H9 (cell line): ENCODE results near the gene STT3B. TPM values are rescaled to one million over a fixed set of nuclear protein-coding genes. Genes with fewer than 3 reads are reported as not detected.

Source experiments
- DNase-seq: peaks from one replicate; pipeline ENCODE4 v3.0.0-alpha.2; 2017
- H2AFZ ChIP-seq: one replicate; pipeline ENCODE4 v1.6.1; 2013; ENCODE audit warnings: mild to moderate bottlenecking, low read length, control low read depth, moderate library complexity
- H2AK5ac ChIP-seq: 2 replicates; pipeline ENCODE4 v1.6.1; 2013; ENCODE audit warnings: low read length, control low read depth, mixed read lengths; ENCODE audit not compliant: insufficient read length
- H2BK120ac ChIP-seq: one replicate; pipeline ENCODE4 v1.6.1; 2013; ENCODE audit warnings: low read depth, mild to moderate bottlenecking, low read length, control low read depth, inconsistent platforms; ENCODE audit not compliant: poor library complexity, severe bottlenecking
- H2BK12ac ChIP-seq: 2 replicates; pipeline ENCODE4 v1.6.1; 2013; ENCODE audit warnings: low read length, control low read depth, mixed read lengths, low read depth; ENCODE audit not compliant: insufficient read length
- H2BK15ac ChIP-seq: 2 replicates; pipeline ENCODE4 v1.6.1; 2013; ENCODE audit warnings: low read depth, low read length, control low read depth
- H2BK20ac ChIP-seq: one replicate; pipeline ENCODE4 v1.6.1; 2013; ENCODE audit warnings: low read depth, mild to moderate bottlenecking, low read length, control low read depth, inconsistent platforms; ENCODE audit not compliant: poor library complexity, severe bottlenecking
- H2BK5ac ChIP-seq: 2 replicates; pipeline ENCODE4 v1.6.1; 2013; ENCODE audit warnings: low read length, control low read depth, mixed read lengths; ENCODE audit not compliant: insufficient read length
- H3K14ac ChIP-seq: 2 replicates; pipeline ENCODE4 v1.6.1; 2013; ENCODE audit warnings: low read length, control low read depth; ENCODE audit not compliant: insufficient read depth
- H3K18ac ChIP-seq: 2 replicates; pipeline ENCODE4 v1.6.1; 2013; ENCODE audit warnings: low read depth, mild to moderate bottlenecking, mixed read lengths, low read length, control low read depth; ENCODE audit not compliant: insufficient read length
- H3K23ac ChIP-seq: 2 replicates; pipeline ENCODE4 v1.6.1; 2013; ENCODE audit warnings: low read length, control low read depth, mixed read lengths, low read depth; ENCODE audit not compliant: insufficient read length
- H3K23me2 ChIP-seq: 2 replicates; pipeline ENCODE4 v1.6.1; 2013; ENCODE audit warnings: low read depth, mild to moderate bottlenecking, mixed read lengths, low read length, control low read depth; ENCODE audit not compliant: insufficient read length, poor library complexity, severe bottlenecking
- H3K27ac ChIP-seq: 2 replicates; pipeline ENCODE4 v1.5.1; 2013; ENCODE audit warnings: low read length, control low read depth, mixed read lengths, low read depth; ENCODE audit not compliant: insufficient read length
- H3K27me3 ChIP-seq: 2 replicates; pipeline ENCODE4 v1.6.1; 2013; ENCODE audit warnings: low read length, control low read depth, inconsistent platforms; ENCODE audit not compliant: insufficient read depth
- H3K4ac ChIP-seq: 2 replicates; pipeline ENCODE4 v1.6.1; 2013; ENCODE audit warnings: low read depth, mild to moderate bottlenecking, control low read depth, inconsistent platforms, low read length, moderate library complexity
- H3K4me1 ChIP-seq: 2 replicates; pipeline ENCODE4 v1.6.1; 2013; ENCODE audit warnings: low read length, control low read depth, inconsistent platforms; ENCODE audit not compliant: insufficient read depth
- H3K4me2 ChIP-seq: 2 replicates; pipeline ENCODE4 v1.6.1; 2013; ENCODE audit warnings: low read length, control low read depth, mixed read lengths; ENCODE audit not compliant: insufficient read length, insufficient read depth
- H3K56ac ChIP-seq: 2 replicates; pipeline ENCODE4 v1.6.1; 2013; ENCODE audit warnings: low read depth, mild to moderate bottlenecking, mixed read lengths, low read length, control low read depth; ENCODE audit not compliant: insufficient read length
- H3K79me1 ChIP-seq: 2 replicates; pipeline ENCODE4 v1.6.1; 2013; ENCODE audit warnings: low read depth, mild to moderate bottlenecking, moderate library complexity, low read length, control low read depth, inconsistent platforms; ENCODE audit not compliant: insufficient read depth, poor library complexity, severe bottlenecking
- H3K79me2 ChIP-seq: 2 replicates; pipeline ENCODE4 v1.6.1; 2013; ENCODE audit warnings: low read length, control low read depth, inconsistent platforms; ENCODE audit not compliant: insufficient read depth
- H3K9ac ChIP-seq: 2 replicates; pipeline ENCODE4 v1.6.1; 2013; ENCODE audit warnings: low read length, control low read depth, mixed read lengths; ENCODE audit not compliant: insufficient read length; ENCODE audit errors: extremely low read depth
- H3K9me3 ChIP-seq: one replicate; pipeline ENCODE4 v1.6.1; 2013; ENCODE audit warnings: low read depth, low read length, inconsistent platforms; ENCODE audit not compliant: control insufficient read depth
- H3T11ph ChIP-seq: one replicate; pipeline ENCODE4 v1.6.1; 2013; ENCODE audit warnings: mild to moderate bottlenecking, low read length, control low read depth, inconsistent platforms
- H4K20me1 ChIP-seq: one replicate; pipeline ENCODE4 v1.6.1; 2013; ENCODE audit not compliant: control insufficient read depth, insufficient read length, insufficient read depth
- H4K5ac ChIP-seq: 2 replicates; pipeline ENCODE4 v1.6.1; 2013; ENCODE audit warnings: low read depth, mild to moderate bottlenecking, mixed read lengths, low read length, control low read depth; ENCODE audit not compliant: insufficient read length
- H4K8ac ChIP-seq: replicated peaks from 2 replicates; pipeline ENCODE4 v1.6.1; 2013; ENCODE audit warnings: low read length, control low read depth, mixed read lengths, low read depth; ENCODE audit not compliant: insufficient read length
- H4K91ac ChIP-seq: 2 replicates; pipeline ENCODE4 v1.6.1; 2013; ENCODE audit warnings: low read depth, mild to moderate bottlenecking, moderate library complexity, mixed read lengths, low read length, control low read depth; ENCODE audit not compliant: insufficient read length
- H3K27ac Mint-ChIP-seq, 3 experiments: 2 replicates in 2 of 3; 3 replicates in 1 of 3; pipeline ENCODE4 v1.8.0; 2020 to 2021; ENCODE audit warnings: mixed read lengths in 3 of 3, mild to moderate bottlenecking in 1 of 3, moderate library complexity in 1 of 3
- H3K27me3 Mint-ChIP-seq: 2 replicates; pipeline ENCODE4 v1.8.0; 2021; ENCODE audit warnings: low read depth, mild to moderate bottlenecking, moderate library complexity, mixed read lengths
- H3K36me3 Mint-ChIP-seq, 3 experiments: 2 replicates in 2 of 3; 3 replicates in 1 of 3; pipeline ENCODE4 v1.8.0; 2020 to 2021; ENCODE audit warnings: low read depth in 3 of 3, mixed read lengths in 3 of 3; ENCODE audit not compliant: insufficient read depth in 1 of 3
- H3K4me1 Mint-ChIP-seq, 2 experiments: 2 replicates each; pipeline ENCODE4 v1.8.0; 2020; ENCODE audit warnings: mixed read lengths in 2 of 2
- H3K4me3 Mint-ChIP-seq, 2 experiments: 2 replicates in 1 of 2; 3 replicates in 1 of 2; pipeline ENCODE4 v1.8.0; 2020 to 2021; ENCODE audit warnings: mild to moderate bottlenecking in 2 of 2, mixed read lengths in 2 of 2, moderate library complexity in 1 of 2
- H3K9me3 Mint-ChIP-seq, 2 experiments: 2 replicates in 1 of 2; 3 replicates in 1 of 2; pipeline ENCODE4 v1.8.0; 2020; ENCODE audit warnings: mild to moderate bottlenecking in 2 of 2, mixed read lengths in 2 of 2, moderate library complexity in 1 of 2
- whole genome bisulfite sequencing: extraction: QIAGEN DNeasy Blood & Tissue Kit; methylation state at CpG from one replicate; pipeline ENCODE4 v1.1.7; 2013; ENCODE audit warnings: missing lambda C conversion rate, low lambda C conversion rate, mixed read lengths; ENCODE audit not compliant: insufficient read length; ENCODE audit errors: extremely low coverage; 5-methylcytosine and 5-hydroxymethylcytosine counted together
- total RNA-seq: library from RNA; stranded (reverse); gene quantifications from 2 replicates; pipeline ENCODE4 v1.2.1, GENCODE V29; 2021
- TF ChIP-seq, protein P1 (sequence below): fragments of 200-600 bp; sonication (generic); conservative IDR thresholded peaks from 3 replicates; pipeline ENCODE4 v1.8.0; 2021; ENCODE audit warnings: antibody characterized with exemption, mild to moderate bottlenecking

Gene STT3B
- total RNA-seq, 1 experiment from 2014 or later, result 79.9 TPM

DNA sequence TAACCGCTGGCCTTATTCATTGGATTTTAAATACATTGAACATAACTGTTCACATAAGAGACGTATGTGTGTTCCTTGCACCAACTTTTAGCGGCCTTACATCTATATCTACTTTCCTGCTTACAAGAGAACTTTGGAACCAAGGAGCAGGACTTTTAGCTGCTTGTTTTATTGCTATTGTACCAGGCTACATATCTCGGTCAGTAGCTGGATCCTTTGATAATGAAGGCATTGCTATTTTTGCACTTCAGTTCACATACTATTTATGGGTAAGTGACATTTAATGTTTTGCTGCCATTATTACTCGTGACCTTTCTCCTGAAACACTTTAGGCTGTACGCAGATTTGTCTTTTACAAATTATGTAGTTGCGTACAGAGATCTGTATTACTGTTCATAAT lies 47.1 kb downstream of the STT3B start:
- Mint-ChIP-seq H3K9me3 (peaks cover 3 to 8% of the 10 kb centered on the region in 2 experiments; a peak in 3 of 5 replicates), H3K36me3 (peaks cover 20 to 49% (median 42%) of the 10 kb centered on the region in 3 experiments), H3K4me3 (no peak overlapping the region), H3K27me3 (no peaks in the 10 kb centered on the region), H3K27ac (no peak overlapping the region), H3K4me1 (peaks cover 12 to 13% of the 10 kb centered on the region in 2 experiments)
- H3K4me2 ChIP-seq, result no peak overlapping the region
- H4K8ac ChIP-seq, result no peak overlapping the region
- no peak overlapping the region for H3K9ac ChIP-seq
- H3K4me1 ChIP-seq, result no peaks in the 10 kb centered on the region
- H2BK15ac ChIP-seq, result no peak overlapping the region
- no peak overlapping the region for H3K56ac ChIP-seq
- H2AK5ac ChIP-seq, result no peak overlapping the region
- WGBS, result no CpG with 5 or more reads among the region's 7 CpGs
- 0 out of 2 replicates have a peak, but pooled peaks cover 1% of the 10 kb centered on the region for H3K79me2 ChIP-seq
- DNase-seq, result no peak
- H3K27me3 ChIP-seq, result no peaks in the 10 kb centered on the region
- no peak overlapping the region for H3K18ac ChIP-seq
- no peak overlapping the region for H2BK20ac ChIP-seq
- no peak overlapping the region for H3K4ac ChIP-seq
- no peaks in the 10 kb centered on the region for H3K23me2 ChIP-seq
- H2BK5ac ChIP-seq, result no peak overlapping the region
- no peak overlapping the region for H4K91ac ChIP-seq
- H3K14ac ChIP-seq, result no peak overlapping the region
- no peak overlapping the region for H3T11ph ChIP-seq
- H3K27ac ChIP-seq, result no peak overlapping the region
- no peak overlapping the region for H4K5ac ChIP-seq
- no peaks in the 10 kb centered on the region for H3K79me1 ChIP-seq
- H3K9me3 ChIP-seq, result no peaks in the 10 kb centered on the region
- no peak overlapping the region for H3K23ac ChIP-seq
- H4K20me1 ChIP-seq, result no peaks in the 10 kb centered on the region
- TF ChIP-seq, protein P1, sequence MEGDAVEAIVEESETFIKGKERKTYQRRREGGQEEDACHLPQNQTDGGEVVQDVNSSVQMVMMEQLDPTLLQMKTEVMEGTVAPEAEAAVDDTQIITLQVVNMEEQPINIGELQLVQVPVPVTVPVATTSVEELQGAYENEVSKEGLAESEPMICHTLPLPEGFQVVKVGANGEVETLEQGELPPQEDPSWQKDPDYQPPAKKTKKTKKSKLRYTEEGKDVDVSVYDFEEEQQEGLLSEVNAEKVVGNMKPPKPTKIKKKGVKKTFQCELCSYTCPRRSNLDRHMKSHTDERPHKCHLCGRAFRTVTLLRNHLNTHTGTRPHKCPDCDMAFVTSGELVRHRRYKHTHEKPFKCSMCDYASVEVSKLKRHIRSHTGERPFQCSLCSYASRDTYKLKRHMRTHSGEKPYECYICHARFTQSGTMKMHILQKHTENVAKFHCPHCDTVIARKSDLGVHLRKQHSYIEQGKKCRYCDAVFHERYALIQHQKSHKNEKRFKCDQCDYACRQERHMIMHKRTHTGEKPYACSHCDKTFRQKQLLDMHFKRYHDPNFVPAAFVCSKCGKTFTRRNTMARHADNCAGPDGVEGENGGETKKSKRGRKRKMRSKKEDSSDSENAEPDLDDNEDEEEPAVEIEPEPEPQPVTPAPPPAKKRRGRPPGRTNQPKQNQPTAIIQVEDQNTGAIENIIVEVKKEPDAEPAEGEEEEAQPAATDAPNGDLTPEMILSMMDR, result no peak
- H2AFZ ChIP-seq, result no peak overlapping the region
- H2BK120ac ChIP-seq, result no peak overlapping the region
- no peak overlapping the region for H2BK12ac ChIP-seq
